ENCODE data around the gene SPATA13.

Gene SPATA13

DNA sequence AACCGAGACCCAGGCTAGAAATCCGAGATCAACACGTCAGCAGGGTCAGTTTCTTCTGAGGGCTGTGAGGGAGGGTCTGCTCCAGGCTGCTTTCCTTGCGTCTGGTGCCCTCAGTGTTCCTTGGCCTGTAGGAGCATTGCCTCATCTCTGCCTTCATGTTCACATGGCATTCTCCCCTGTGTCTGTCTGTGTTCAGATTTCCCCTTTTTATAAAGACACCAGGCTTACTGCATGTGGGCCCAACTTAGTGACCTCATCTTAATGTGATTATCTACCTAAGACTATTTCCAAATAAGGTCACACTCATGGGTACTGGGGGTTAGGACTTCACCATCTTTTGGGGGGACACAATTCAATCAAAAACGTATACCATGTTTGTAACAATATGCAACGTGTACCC lies 91.6 kb downstream of the SPATA13 start:
- no peak for DNase-seq (ENCODE audit: low read depth, low spot score)

DNA sequence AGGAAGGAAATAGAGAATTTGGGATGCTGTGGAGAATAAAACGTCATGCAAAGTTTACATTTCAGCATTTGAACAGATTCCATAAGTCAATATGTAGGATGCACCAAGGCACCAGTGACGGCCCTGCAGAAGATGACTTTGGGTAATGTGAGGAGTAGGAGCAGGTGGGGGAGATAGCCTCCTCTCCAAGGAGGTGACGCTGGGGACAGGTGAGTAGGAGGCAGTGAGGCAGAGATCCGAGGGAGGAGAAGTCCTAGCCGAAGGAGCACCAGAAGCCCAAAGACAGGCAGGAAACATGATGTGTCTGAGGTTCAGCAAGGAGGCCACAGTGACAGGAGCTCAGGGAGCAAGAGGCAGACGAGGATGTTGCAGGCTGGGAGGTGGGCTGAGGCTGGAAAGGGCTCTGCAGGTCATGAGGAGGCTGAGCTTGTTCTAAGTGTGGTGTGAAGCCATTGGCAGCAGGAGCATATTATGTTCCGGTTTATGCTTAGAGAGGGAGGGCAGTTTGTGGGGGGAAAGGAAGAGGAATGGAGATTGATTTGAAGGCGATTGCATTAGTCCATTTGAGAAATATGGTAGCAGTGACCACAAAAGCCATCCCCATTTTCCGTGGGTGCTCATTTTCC lies 93.1 kb downstream of the SPATA13 start:
- no peak for DNase-seq (ENCODE audit: low read depth, low spot score)

DNA sequence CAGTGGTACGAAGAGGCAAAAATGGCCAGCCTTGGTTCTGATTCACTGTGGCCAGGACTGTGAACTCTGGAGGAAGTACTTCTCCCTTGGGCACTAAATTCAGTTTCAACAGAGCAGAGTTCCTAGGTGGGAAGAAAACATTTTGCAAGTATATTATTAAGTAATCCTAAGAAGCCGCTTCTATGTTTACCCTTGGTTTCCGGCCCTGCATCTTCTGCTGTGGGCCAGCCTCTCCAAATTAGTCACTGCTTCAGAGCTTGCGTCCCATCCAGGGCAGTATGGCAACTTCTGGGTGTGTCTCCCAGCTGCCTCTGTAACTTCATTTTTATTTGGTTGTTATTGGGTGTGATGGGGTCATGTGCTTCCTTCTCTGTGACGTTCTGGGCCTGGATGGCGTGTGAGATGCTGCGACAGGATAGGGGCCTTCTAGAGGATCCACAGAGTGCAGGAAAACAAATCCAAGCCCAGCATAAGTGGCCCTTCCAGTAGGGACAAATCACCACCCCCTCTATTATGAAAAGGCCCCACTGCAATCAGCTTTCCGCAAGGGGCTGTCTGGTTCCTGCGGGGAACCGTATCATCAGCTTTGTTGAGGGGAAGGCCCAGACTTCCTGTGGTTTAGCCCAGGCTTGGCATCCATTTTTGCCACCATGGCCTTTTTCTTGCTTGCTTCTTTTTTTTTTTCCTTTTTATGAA lies 93.8 kb downstream of the SPATA13 start:
- DNase-seq (ENCODE audit: low read depth, low spot score) = no peak

DNA sequence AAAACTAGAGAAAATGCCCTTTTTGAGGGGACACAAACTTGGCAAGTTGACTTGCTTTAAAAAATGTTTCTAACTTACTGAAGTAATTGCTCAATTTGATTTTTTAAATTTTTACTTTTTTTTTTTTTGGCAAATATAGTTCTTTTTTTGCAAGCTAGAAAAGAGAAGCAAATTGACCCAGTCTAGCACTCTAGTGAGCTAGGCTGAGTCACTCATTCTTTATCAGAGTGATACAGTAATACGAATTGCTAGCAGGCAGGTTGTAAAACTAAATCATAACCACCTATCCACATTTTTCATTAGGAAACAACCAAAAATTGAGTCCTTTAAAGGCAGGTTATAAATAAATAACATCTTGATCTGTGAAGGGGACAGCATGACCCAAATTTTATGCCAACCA lies 97.0 kb downstream of the SPATA13 start:
- DNase-seq (ENCODE audit: low read depth, low spot score) = no peak

DNA sequence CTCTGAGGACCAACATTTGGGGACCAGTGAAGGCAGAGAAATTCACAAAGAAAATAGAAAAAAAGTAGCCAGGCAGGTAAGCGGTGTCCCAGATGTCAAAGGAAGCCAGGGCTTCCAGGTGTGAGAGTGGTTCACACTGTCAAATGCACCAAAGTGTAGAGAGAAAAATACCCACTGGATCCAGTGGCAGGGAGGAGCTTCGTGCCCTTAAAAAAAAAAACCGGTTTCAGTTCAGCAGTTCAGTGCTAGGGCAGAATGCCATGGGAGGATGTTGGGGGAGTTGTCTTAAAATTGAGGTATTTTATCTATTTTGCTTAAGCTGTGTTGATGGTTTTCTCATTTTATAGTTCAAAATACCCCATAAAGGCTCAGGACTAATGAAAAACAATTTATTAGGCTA lies 101.0 kb downstream of the SPATA13 start:
- no peak for DNase-seq (ENCODE audit: low read depth, low spot score)

DNA sequence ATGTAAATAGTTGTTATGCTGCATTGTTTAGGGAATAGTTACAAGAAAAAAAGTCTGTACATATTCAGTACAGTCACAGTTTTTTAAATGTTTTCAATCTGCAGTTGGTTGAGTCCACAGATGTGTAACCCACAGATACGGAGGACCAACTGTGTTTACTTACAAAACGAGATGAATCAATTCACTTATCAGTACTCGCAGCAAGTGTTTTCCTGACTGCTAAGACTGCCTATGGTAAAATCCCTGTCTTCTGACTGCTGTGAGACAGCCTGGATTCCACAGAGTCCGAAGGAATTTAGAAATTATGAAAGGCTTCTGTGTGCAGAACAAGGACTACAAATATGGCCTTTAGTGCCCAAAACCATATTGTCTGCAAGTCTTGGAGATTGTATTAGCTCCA lies 103.1 kb downstream of the SPATA13 start:
- DNase-seq (ENCODE audit: low read depth, low spot score) = no peak

DNA sequence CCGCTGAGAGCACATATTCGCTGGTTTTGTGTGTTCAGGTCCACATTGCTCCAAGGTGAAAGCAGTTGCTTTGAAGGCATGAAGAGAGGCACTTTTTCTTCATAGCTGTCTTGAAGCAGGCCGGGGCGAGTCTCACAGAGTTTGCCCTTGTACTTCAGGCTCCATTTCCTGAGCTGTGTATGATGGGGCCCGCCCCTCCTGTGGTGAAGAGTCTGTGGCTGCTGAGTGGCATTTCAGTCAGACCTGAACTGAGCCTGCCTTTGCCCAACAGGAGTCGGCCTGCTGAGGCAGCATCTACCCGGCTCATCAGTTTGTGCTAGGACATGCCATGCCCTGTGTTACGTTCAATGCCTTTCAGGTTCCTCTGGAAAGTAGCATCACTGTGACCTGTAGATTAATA lies 104.5 kb downstream of the SPATA13 start:
- no peak for DNase-seq (ENCODE audit: low read depth, low spot score)

DNA sequence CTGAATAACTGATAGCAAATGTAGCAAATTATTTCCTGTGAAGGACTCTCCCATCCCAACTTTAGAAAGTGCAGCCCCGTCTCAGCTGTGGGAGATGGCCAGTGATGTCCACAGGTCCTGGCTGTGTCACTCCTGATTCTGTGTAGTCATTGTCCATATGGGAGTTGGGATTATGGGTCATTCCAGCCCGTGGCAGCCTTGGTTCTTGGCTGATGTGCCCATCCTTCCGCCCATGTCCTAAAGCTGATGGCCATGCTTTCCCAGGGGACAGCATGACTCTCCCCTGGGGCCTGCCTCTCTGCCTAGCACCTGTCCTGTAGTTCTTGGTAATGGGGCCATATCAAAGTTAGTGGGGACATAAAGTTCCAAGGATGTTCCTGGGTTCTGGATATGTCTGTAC lies 104.9 kb downstream of the SPATA13 start:
- no peak for DNase-seq (ENCODE audit: low read depth, low spot score)

DNA sequence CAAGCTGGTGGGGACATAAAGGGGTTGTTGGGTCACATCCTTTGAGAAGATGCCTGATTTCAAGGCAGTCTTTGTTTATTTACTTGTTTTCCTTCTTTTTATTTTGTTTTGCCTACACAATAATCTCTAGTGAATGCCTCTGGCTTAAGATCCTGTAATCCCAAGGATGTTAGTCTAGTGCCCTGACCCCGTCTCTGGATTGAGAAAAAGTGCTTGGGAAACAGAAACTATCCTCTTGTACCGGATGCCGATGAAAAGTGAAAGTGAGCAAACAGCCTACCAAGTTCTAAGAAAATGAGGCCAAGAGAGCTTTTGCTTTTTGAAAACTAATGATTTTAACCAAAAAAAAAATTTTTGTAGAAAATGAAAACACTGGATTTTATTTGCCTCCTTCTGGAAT lies 106.8 kb downstream of the SPATA13 start:
- DNase-seq (ENCODE audit: low read depth, low spot score) = no peak

DNA sequence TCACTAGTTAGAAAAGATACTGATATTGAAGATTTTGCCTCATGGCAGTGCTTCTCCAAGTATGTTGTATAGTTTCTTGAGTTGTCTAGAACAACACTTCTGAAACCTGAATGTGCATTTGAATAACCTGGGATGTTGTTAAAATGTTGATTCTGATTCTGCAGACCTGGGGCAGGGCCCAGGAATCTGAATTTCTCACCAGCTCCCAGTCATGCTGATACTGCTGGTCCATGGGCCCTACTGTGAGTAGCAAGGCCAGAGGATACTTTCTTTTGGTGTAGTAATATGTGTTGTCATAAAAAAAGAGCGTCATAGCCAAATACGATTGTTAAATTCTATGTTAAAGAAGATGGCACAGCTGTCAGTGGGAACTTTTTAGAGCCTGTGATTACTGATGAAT lies 107.3 kb downstream of the SPATA13 start:
- DNase-seq (ENCODE audit: low read depth, low spot score) = no peak

DNA sequence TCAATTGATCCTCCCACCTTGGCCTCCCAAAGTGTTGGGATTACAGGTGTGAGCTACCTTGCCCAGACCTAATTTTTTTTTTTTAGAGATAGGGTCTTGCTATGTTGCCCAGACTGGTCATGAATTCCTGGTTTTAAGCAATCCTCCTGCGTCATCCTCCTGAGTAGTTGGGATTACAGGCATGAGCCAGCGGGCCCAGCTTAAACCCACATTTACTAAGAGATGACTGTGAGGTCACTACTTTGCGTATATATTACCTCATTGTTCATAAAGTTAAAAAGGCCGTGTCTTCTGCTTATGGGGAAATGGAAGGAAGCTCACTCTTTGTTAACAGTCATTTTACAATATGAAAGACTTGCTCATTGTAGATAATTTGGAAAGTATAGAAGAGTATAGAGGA lies 109.3 kb downstream of the SPATA13 start:
- DNase-seq (ENCODE audit: low read depth, low spot score) = no peak

DNA sequence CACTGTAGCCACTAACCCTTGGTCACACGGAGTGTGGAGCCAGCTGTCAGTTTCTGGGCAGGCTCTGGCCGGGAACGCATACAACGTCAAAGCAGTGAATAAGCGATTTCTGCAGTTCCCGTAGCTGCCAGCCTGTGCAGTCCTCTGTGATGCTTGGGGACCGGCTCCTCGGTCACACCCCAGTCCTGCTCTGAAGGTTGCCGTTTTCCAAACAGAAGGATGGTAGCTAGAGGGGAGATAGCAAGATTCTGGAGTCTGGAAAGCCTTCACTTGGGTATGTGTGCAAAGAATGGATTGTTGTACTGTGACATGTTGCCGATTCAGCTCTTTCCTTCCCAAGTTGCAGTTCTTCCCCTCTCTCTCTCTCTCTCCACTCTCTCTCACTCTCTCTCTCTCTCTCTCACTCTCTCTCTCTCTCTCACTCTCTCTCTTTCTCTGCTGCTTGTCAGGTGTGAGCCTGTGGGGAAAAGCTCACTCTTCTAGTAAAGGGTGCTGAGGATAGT lies 110.2 kb downstream of the SPATA13 start:
- no peak for DNase-seq (ENCODE audit: low read depth, low spot score)

DNA sequence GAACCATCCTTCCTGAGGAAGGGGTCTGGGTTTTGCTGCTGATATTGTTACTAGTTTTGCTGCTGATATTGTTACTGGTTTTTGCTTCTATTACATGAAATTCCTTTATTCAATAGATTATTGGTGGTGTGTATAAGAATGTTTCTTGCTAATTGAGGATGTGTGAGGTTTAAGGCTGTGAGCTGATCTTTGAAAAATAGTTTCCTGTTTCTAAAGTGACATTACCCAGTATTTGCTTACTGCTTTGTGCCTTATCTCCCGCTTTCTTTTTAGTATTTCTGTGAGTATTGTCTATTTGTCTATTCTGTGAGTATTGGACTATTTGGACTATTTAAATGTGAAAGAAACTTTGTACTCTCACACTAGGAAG lies 110.7 kb downstream of the SPATA13 start:
- DNase-seq (ENCODE audit: low read depth, low spot score) = no peak

DNA sequence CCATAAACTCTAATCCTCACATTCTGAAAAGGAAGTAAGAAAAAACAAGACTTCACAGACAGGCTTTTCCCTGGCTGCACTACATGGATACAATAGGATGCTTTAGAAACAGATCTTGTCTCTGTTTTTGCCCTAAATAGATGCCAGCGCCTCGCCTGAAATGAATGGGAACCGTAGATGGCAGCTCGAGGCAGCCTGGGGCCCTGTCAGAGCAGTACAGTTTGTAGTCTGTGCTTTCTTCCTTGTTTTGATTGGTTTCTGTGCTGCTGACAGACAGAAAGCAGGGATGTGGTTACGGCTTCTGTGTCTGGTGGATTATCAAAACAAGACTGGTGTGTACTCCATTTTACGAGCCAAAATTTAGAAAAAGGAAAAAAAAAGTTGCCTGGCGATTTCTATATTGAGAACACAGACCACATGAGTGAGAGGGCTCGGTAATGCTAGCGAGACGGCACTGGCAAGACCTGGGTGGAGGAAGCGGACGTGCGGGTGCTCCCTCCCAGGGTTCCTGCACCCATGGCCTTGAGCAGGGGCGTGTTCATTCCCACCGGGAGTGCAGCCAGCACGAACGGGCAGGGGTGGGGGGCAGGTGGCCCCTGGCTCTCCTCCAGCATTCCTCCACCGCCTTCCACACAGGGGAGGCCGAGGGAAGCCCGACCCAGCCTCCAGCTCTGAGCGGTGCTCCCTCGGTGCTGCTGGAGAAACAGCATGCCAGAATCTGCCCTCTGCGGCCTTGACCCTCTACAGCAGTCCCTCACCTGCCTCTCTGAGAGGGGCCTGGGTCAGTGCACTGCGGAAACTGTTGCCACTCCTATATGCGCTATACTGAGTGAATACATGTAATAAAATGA lies 111.3 kb downstream of the SPATA13 start:
- peak; percentile 55 for DNase-seq (ENCODE audit: low read depth, low spot score)

DNA sequence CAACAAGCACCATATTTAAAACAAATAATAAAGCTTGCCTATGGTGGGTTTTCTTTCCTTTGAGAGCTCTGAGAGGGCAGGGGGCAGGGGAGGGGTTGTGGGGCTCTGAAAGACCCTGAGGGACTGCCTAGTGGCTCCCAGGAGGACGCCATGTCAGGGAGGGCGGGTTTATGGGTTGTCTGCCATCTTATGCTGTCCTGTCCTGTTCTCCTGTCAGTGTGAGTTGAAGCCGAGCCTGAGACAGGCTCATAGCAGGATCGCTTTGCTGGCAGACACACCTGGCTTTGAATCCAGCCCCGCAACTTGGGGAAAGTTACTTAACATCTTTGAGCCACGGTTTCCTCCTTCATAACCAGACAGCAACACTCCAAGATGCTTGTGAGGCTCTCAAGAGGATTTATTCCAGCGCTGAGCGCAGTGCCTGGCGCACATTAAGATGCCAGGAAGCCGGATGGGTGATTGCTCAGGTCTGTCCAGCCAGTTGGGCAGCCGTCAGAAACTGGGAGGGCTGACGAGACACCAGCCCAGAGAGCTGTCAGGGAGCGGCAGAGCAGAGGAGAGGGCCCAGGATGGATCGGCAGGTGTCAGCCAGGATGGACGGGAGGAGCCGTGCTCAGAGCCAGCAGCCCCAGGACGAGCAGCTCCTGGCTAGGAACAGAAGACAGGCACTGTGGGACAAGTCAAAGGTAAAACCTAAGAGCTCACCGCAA lies 112.1 kb downstream of the SPATA13 start:
- no peak for DNase-seq (ENCODE audit: low read depth, low spot score)

DNA sequence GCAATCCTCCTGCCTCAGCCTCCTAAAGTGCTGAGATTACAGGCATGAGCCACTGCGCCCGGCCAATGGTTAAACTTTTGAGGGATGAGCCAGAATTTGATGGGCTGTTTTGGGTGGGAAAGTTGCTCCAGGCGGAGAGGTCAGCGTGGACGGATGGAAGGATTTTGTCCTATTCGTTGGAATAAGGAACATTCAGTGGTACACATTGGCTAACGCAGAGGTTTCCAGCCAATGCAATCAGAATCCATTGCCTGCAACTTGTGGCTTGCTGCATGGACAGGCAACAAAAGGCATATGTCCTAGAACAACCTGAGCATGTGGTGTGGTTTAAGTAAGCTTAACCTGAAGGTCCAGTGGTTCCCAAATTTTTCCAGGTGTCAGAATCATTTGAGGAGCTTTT lies 113.4 kb downstream of the SPATA13 start:
- no peak for DNase-seq (ENCODE audit: low read depth, low spot score)

DNA sequence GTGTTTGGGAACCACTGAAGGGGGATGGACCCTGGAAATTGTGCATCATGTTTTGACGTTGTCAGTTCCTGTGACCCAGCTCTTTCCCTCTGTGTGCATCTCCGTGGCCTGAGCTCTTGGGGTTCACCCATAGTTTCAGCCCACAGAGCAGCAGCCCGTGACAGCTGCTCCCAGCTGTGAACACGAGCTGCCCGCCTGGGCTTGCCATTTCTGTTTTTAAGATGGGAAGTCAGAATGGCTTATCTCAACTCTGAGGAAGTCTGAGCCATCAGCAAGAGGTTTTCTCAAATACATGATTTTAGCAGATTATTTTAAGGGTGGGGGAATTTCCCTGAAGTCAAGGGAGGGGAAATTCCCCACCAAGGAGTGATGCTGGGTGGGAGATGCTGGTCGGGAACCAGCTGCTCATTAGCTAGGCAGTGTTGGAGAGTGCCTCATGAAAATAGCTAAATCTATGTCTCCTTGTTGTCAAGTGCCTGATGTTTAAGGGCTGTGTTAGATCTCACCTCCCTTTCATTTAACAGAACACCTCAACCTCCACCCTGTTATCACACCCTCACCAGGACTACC lies 114.0 kb downstream of the SPATA13 start:
- no peak for DNase-seq (ENCODE audit: low read depth, low spot score)

DNA sequence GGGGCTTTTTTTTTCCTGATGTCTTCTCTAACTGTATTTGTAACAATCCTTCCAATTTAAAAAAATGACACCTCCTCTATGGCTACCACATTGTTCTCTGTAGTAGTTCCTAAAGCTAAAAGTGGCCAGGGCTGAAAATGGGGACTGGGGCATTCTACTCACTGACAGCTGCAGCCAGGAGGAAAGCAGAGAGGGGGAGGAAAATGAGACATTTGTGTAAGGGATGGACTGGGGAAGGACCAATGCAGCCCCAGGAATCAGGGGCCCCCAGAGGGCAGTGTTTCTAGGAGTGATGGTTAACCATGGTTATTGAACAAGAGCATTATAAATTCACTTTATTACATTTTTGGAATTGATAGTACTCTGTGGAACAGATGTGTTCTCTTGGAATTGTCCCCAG lies 114.5 kb downstream of the SPATA13 start:
- DNase-seq (ENCODE audit: low read depth, low spot score) = no peak

DNA sequence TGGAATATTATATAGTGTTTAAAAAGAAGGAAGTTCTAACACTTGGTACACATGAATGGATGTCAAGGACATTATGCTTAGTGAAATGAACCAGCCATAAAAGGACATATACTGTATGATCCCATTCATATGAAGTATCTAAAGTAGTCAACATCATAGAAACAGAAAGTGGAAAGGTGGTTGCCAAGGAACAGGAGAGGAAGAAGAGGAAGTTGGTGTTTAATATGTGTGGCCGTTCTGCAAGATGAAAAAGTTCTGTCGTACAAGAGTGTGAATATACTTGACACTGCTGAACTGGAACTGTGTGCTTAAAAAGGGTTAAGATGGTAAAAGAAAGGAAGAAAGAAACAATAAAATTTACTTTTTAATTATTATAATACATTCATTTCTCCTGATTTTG lies 115.8 kb downstream of the SPATA13 start:
- DNase-seq (ENCODE audit: low read depth, low spot score) = no peak

DNA sequence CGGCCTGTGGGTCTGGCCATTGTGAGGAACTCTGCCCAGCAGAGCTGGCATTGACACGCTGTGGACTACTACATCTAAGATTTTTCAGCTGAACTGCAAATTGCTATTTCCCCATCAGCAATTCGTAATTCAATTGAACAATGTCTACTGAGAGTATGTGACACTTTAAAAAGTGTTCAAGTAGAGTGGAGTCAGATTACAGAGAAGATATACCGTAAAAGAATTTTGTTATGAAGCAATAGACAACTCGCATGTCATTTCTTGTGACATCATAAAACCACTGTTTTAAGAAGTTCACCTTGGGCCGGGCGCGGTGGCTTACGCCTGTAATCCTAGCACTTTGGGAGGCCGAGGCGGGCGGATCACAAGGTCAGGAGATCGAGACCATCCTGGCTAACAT lies 116.3 kb downstream of the SPATA13 start:
- no peak for DNase-seq (ENCODE audit: low read depth, low spot score)

DNA sequence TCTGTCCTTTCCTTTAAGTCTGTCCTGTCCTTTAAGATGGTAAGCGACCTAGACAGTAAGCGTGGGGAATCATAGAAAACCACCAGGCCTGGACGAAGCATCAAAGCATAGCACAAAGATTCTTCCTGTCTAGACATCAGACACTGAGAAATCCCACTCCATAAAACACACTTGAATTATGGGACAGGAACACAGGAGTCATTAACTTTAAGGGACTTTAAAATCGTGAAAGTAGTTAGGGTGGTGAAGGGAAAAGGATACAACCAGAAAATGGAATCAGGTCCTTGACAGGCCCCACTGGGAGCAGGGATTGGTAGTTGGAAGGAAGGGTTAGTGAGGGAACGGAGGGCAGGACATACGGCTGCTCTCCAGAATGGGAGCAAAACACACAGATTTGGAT lies 117.2 kb downstream of the SPATA13 start:
- no peak for DNase-seq (ENCODE audit: low read depth, low spot score)

All from brain pericyte (primary cell).